ENCODE results near the gene SENP7.

DNA sequence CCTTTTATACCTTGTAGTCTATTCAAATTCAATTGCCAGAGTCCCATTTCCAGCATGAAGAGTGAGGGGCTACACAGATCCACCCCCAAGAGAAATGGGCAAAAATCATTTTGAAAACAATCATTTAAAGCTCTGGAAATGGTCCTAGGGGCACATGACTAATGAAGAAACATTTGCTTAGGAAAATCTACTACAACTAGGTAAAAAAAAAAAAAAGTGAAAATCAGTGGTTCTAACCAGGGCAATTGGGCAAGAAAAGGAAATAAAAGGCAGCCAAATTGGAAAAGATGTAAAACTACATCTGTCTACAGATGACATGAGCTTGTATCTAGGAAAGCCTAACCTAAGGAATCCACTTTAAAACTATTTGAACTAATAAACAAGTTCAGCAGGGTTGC is 202.0 kb downstream of the SENP7 start:
- TF ChIP-seq, protein P1, sequence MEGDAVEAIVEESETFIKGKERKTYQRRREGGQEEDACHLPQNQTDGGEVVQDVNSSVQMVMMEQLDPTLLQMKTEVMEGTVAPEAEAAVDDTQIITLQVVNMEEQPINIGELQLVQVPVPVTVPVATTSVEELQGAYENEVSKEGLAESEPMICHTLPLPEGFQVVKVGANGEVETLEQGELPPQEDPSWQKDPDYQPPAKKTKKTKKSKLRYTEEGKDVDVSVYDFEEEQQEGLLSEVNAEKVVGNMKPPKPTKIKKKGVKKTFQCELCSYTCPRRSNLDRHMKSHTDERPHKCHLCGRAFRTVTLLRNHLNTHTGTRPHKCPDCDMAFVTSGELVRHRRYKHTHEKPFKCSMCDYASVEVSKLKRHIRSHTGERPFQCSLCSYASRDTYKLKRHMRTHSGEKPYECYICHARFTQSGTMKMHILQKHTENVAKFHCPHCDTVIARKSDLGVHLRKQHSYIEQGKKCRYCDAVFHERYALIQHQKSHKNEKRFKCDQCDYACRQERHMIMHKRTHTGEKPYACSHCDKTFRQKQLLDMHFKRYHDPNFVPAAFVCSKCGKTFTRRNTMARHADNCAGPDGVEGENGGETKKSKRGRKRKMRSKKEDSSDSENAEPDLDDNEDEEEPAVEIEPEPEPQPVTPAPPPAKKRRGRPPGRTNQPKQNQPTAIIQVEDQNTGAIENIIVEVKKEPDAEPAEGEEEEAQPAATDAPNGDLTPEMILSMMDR (IDR thresholded peaks at IDR 0.05; ENCODE audit: insufficient read depth, low read depth, low read length) = no peak
- TF ChIP-seq EZH2 (IDR thresholded peaks at IDR 0.05; ENCODE audit: insufficient read depth, low read length) = no peak

All from astrocyte (in vitro differentiated cells and primary cell).